ENCODE results near the gene TAF1D.

DNA sequence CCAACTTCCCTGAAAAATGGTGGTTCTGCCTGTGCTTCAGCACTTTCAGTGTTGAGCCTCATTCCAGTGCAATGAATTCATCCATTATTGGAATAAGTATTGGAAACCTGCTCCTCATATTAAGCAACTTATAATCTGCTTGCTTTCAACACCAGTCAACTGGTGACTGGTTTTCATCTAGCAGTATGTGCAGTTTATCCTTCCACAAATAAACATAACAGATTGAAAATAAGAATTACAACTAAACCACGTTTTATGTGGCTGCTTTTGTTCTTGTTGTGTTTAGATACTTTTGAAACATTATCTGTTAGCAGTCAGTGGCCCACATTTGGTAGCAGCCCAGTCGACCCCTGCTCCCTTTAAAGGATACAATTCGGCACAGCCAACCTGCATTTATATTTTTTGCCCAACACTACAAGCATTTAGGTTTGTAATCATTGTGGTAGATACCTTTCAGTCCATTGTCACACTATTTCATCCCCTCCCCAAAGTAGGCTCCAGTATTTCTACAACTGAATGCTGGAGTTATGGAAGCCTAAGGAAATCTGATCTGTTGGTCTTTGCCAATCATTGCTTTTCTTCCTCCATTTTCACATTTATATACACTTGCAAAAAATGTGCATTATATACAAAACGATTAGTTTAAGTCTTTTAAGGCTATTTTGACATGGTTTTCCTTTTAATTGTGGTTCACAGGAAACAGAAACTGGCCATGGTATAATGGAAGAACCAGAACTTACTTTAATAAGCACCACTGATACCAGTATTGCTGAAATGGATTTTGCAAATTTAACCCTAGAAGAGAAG lies 13.1 kb downstream of the TAF1D start:
- peak; percentile 28 for TF ChIP-seq POLR2A (IDR thresholded peaks at IDR 0.05; ENCODE audit: low read depth, low read length)
- TF ChIP-seq, protein P1, sequence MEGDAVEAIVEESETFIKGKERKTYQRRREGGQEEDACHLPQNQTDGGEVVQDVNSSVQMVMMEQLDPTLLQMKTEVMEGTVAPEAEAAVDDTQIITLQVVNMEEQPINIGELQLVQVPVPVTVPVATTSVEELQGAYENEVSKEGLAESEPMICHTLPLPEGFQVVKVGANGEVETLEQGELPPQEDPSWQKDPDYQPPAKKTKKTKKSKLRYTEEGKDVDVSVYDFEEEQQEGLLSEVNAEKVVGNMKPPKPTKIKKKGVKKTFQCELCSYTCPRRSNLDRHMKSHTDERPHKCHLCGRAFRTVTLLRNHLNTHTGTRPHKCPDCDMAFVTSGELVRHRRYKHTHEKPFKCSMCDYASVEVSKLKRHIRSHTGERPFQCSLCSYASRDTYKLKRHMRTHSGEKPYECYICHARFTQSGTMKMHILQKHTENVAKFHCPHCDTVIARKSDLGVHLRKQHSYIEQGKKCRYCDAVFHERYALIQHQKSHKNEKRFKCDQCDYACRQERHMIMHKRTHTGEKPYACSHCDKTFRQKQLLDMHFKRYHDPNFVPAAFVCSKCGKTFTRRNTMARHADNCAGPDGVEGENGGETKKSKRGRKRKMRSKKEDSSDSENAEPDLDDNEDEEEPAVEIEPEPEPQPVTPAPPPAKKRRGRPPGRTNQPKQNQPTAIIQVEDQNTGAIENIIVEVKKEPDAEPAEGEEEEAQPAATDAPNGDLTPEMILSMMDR (IDR thresholded peaks at IDR 0.05; ENCODE audit: extremely low read depth in 1 of 2, insufficient read depth in 1 of 2, low read depth in 1 of 2, low read length in 2 of 2) = no peak
- TF ChIP-seq POLR2AphosphoS5 (IDR thresholded peaks at IDR 0.05; ENCODE audit: insufficient read depth, low read depth, low read length) = no peak
- TF ChIP-seq, protein P2, sequence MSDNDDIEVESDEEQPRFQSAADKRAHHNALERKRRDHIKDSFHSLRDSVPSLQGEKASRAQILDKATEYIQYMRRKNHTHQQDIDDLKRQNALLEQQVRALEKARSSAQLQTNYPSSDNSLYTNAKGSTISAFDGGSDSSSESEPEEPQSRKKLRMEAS (IDR thresholded peaks at IDR 0.05; ENCODE audit: insufficient read depth, insufficient read length) = no peak
